Liver (tissue), 9 donors: ENCODE results near the gene TMTC1. TPM values are rescaled to one million over a fixed set of nuclear protein-coding genes. Genes with fewer than 3 reads are reported as not detected.

Experiments used
- DNase-seq: peaks from one replicate; pipeline ENCODE4 v3.0.0-alpha.2; 2017; ENCODE audit warnings: low spot score
- H3K27ac ChIP-seq, 2 donors: one replicate each; pipeline ENCODE4 v1.7.0; 2013; ENCODE audit warnings: inconsistent platforms in 2 of 2, low read length in 2 of 2, control low read depth in 1 of 2, low read depth in 1 of 2, mild to moderate bottlenecking in 1 of 2
- H3K27me3 ChIP-seq, 4 donors: one replicate each; pipeline versions ENCODE4 v1.6.1 to v1.7.0; 2013; ENCODE audit warnings: low read length in 3 of 4, inconsistent platforms in 1 of 4, mild to moderate bottlenecking in 1 of 4, moderate library complexity in 1 of 4; ENCODE audit not compliant: control insufficient read depth in 4 of 4, insufficient read depth in 4 of 4
- H3K36me3 ChIP-seq, 4 donors: one replicate each; pipeline versions ENCODE4 v1.6.1 to v1.7.0; 2013; ENCODE audit warnings: low read length in 3 of 4, mild to moderate bottlenecking in 3 of 4, low read depth in 1 of 4, moderate library complexity in 1 of 4; ENCODE audit not compliant: control insufficient read depth in 4 of 4, insufficient read depth in 3 of 4
- H3K4me1 ChIP-seq, 4 donors: one replicate each; pipeline versions ENCODE4 v1.6.1 to v1.7.0; 2013; ENCODE audit warnings: low read length in 3 of 4, mild to moderate bottlenecking in 3 of 4, moderate library complexity in 1 of 4; ENCODE audit not compliant: control insufficient read depth in 4 of 4, insufficient read depth in 4 of 4
- H3K4me3 ChIP-seq, 3 donors: one replicate each; pipeline versions ENCODE4 v1.6.1 to v1.7.0; 2013; ENCODE audit warnings: low read length in 3 of 3, control low read depth in 1 of 3, low read depth in 1 of 3, mild to moderate bottlenecking in 1 of 3
- H3K9ac ChIP-seq, 2 donors: one replicate each; pipeline ENCODE4 v1.7.0; 2013; ENCODE audit warnings: low read length in 2 of 2, mild to moderate bottlenecking in 2 of 2, moderate library complexity in 2 of 2, control low read depth in 1 of 2, low read depth in 1 of 2
- H3K9me3 ChIP-seq, 4 donors: one replicate each; pipeline versions ENCODE4 v1.6.1 to v1.7.0; 2013; ENCODE audit warnings: low read length in 3 of 4; ENCODE audit not compliant: control insufficient read depth in 4 of 4
- ATF3 ChIP-seq: IDR thresholded peaks from 2 replicates; pipeline ENCODE4 v1.6.1; 2016; ENCODE audit warnings: antibody characterized with exemption
- EGR1 ChIP-seq, 2 donors: IDR thresholded peaks; 2 replicates each; pipeline ENCODE4 v1.6.1; 2016 to 2018; ENCODE audit warnings: antibody characterized with exemption in 2 of 2, low read depth in 2 of 2
- FOXA2 ChIP-seq: IDR thresholded peaks from 2 replicates; pipeline ENCODE4 v1.6.1; 2016; ENCODE audit warnings: antibody characterized with exemption
- GABPA ChIP-seq, 2 donors: IDR thresholded peaks in 1 of 2; conservative IDR thresholded peaks in 1 of 2; 2 replicates each; pipeline ENCODE4 v1.6.1; 2016; ENCODE audit warnings: antibody characterized with exemption in 2 of 2, mild to moderate bottlenecking in 1 of 2, moderate library complexity in 1 of 2
- HNF4A ChIP-seq, 2 donors: conservative IDR thresholded peaks; 2 replicates each; pipeline ENCODE4 v1.6.1; 2016; ENCODE audit warnings: antibody characterized with exemption in 2 of 2, mild to moderate bottlenecking in 2 of 2
- HNF4G ChIP-seq: IDR thresholded peaks from 2 replicates; pipeline ENCODE4 v1.6.1; 2016; ENCODE audit warnings: antibody characterized with exemption
- JUND ChIP-seq, 2 donors: IDR thresholded peaks; 2 replicates each; pipeline ENCODE4 v1.6.1; 2016; ENCODE audit warnings: antibody characterized with exemption in 2 of 2
- MAX ChIP-seq: IDR thresholded peaks from 2 replicates; pipeline ENCODE4 v1.6.1; 2016; ENCODE audit warnings: antibody characterized with exemption
- NR2F2 ChIP-seq: IDR thresholded peaks from 2 replicates; pipeline ENCODE4 v1.6.1; 2016; ENCODE audit warnings: antibody characterized with exemption
- REST ChIP-seq: IDR thresholded peaks from 2 replicates; pipeline ENCODE4 v1.6.1; 2016; ENCODE audit warnings: antibody characterized with exemption, mild to moderate bottlenecking
- RXRA ChIP-seq, 2 donors: IDR thresholded peaks; 2 replicates each; pipeline ENCODE4 v1.6.1; 2017 to 2018; ENCODE audit warnings: antibody characterized with exemption in 2 of 2, mild to moderate bottlenecking in 1 of 2
- SP1 ChIP-seq: IDR thresholded peaks from 2 replicates; pipeline ENCODE4 v1.6.1; 2018; ENCODE audit warnings: antibody characterized with exemption, mild to moderate bottlenecking
- WGBS: extraction: QIAGEN DNeasy Blood & Tissue Kit; methylation state at CpG from one replicate; pipeline ENCODE4 v1.1.7; 2013; 5-methylcytosine and 5-hydroxymethylcytosine counted together
- polyA plus RNA-seq, 2 donors: library from polyadenylated mRNA; stranded (reverse) in 1 of 2; unstranded in 1 of 2; fragments of 200-250 nt in 1 of 2; fragments of >200 nt in 1 of 2; fragmentation: Nextera tagmentation in 1 of 2; extraction: Ambion mirVana in 1 of 2; gene quantifications; one replicate each; pipeline versions ENCODE4 v1.2.1 to v1.2.3, GENCODE V29; 2013 to 2015
- total RNA-seq, 2 donors: library from RNA; depleted of rRNA; stranded (reverse); fragments of >200 nt; gene quantifications; one replicate each; pipeline ENCODE4 v1.2.3, GENCODE V29; 2014
- TF ChIP-seq, protein P1 (sequence below): fragments of 150-350 bp; IDR thresholded peaks from 2 replicates; pipeline ENCODE4 v1.5.1; 2017; ENCODE audit warnings: improper control_type of control experiment, low read depth, low read length; ENCODE audit not compliant: missing input control
- donor health status: healthy.
- donor health status: healthy.
- donor health status: healthy.
- donor health status: healthy.
- donor health status: healthy.

TMTC1 gene
- total and polyA plus RNA-seq, 4 donors: 0.76 to 3.3 (median 2.1) TPM

GRCh38 chr12:29731591-29731990, 52.2 kb downstream of the TMTC1 start:
- TF ChIP-seq REST: no peak
- TF ChIP-seq, protein P1, sequence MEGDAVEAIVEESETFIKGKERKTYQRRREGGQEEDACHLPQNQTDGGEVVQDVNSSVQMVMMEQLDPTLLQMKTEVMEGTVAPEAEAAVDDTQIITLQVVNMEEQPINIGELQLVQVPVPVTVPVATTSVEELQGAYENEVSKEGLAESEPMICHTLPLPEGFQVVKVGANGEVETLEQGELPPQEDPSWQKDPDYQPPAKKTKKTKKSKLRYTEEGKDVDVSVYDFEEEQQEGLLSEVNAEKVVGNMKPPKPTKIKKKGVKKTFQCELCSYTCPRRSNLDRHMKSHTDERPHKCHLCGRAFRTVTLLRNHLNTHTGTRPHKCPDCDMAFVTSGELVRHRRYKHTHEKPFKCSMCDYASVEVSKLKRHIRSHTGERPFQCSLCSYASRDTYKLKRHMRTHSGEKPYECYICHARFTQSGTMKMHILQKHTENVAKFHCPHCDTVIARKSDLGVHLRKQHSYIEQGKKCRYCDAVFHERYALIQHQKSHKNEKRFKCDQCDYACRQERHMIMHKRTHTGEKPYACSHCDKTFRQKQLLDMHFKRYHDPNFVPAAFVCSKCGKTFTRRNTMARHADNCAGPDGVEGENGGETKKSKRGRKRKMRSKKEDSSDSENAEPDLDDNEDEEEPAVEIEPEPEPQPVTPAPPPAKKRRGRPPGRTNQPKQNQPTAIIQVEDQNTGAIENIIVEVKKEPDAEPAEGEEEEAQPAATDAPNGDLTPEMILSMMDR: no peak
- no peak for TF ChIP-seq HNF4A (conservative IDR thresholded peaks at IDR 0.05)
- TF ChIP-seq HNF4G: no peak
- no peak for TF ChIP-seq FOXA2
- no peak for TF ChIP-seq RXRA (IDR thresholded peaks at IDR 0.05)
- TF ChIP-seq NR2F2: no peak
- TF ChIP-seq JUND (IDR thresholded peaks at IDR 0.05): no peak
- peaks cover 0 to 1% (median 0%) of the 10 kb centered on the region in 4 donors for H3K36me3 ChIP-seq
- no peaks in the 10 kb centered on the region for H3K27me3 ChIP-seq
- peaks cover 0 to 5% (median 1%) of the 10 kb centered on the region in 4 donors for H3K4me1 ChIP-seq
- H3K4me3 ChIP-seq: no peak overlapping the region
- no peak overlapping the region for H3K27ac ChIP-seq
- 88% methylated on average over 2 of the region's 2 CpGs for WGBS
- no peak for DNase-seq
- H3K9me3 ChIP-seq: no peaks in the 10 kb centered on the region
- H3K9ac ChIP-seq: no peak overlapping the region

DNA sequence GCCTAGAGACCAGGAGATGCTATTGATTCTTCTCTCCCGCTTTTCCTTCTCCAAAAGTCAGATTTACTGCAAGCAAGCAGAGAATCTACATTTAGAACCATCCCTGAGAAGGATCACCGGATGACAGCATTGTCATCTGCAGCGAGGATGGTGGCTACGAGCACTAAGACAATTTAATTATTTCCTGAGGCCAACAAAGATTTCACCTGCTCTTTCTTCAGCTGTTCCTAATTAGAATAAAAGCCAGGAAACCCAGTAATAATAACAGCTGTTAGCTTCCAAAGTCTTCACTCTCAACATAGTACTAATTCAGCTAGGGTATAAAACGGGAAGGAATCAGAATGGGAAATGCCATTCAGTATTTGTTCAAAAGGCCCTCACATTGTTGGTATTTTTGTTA, 53.3 kb downstream of the TMTC1 start:
- DNase-seq: no peak
- no peak overlapping the region for H3K4me3 ChIP-seq
- H3K4me1 ChIP-seq: peaks cover 0 to 5% (median 1%) of the 10 kb centered on the region in 4 donors
- H3K9me3 ChIP-seq: no peaks in the 10 kb centered on the region
- H3K27me3 ChIP-seq: no peaks in the 10 kb centered on the region
- H3K9ac ChIP-seq: no peak overlapping the region
- WGBS: 93% methylated on average over 5 of the region's 5 CpGs
- H3K36me3 ChIP-seq: peaks cover 0 to 1% (median 0%) of the 10 kb centered on the region in 4 donors
- H3K27ac ChIP-seq: no peak overlapping the region
- TF ChIP-seq FOXA2 (no peak), HNF4A (conservative IDR thresholded peaks at IDR 0.05) (no peak), ATF3 (no peak), EGR1 (IDR thresholded peaks at IDR 0.05; ENCODE audit: low read depth in 2 of 2) (no peak), GABPA (IDR thresholded peaks at IDR 0.05 in 1 of 2, conservative IDR thresholded peaks at IDR 0.05 in 1 of 2) (no peak), MAX (no peak), SP1 (no peak)
- TF ChIP-seq, protein P1: no peak
